Measurements from ENCODE around the gene GGTA1. TPM values are rescaled to one million over a fixed set of nuclear protein-coding genes. Genes with fewer than 3 reads are reported as not detected.

GGTA1 gene
- total RNA-seq (10 to 100 TPM; 12.5 to 44.9 (median 36.7) TPM), polyA plus RNA-seq (10 to 100 TPM; 11.2 to 14.6 (median 13.1) TPM)
- long read RNA-seq, donor 1, transcript GGTA1P-203 (6 exons, 1,487 nt), result major isoform, 24 of 24 reads
- long read RNA-seq, donor 1, partial matches to known transcripts, result 0 of 24 reads
- long read RNA-seq, donor 1, other reads (novel, unspliced or antisense), result 0 of 24 reads
- long read RNA-seq, donor 2, transcript GGTA1P-203 (6 exons, 1,487 nt), result major isoform, 11 of 12 reads
- long read RNA-seq, donor 2, partial matches to known transcripts, result 0 of 12 reads
- long read RNA-seq, donor 2, other reads (novel, unspliced or antisense), result 0 of 12 reads

- Histone ChIP-seq H3K9me3 (peaks cover 0 to 8% (median 2%) of the 10 kb centered on the region in 8 donors), H3K4me3 (peak within 1 kb of the TSS; percentile 40 to 72 (median 50)), H3K4me1 (peaks cover 21 to 48% (median 33%) of the 10 kb centered on the region in 6 donors), H3K36me3 (no peaks in the 10 kb centered on the region), H3K27ac (peak within 1 kb of the TSS; percentile 63 to 88 (median 84)), H3K27me3 (replicated peaks in 1 of 7) (peaks cover 0 to 70% (median 23%) of the 10 kb centered on the region in 7 donors)
- 1 to 6% (median 1%) methylated on average over 38 to 72 of the region's 72 CpGs for WGBS, 5 donors
- TF ChIP-seq POLR2AphosphoS5 (IDR thresholded peaks at IDR 0.05) (peak; percentile 24 to 71 (median 69)), POLR2A (IDR thresholded peaks at IDR 0.05) (no peak), CTCF (IDR thresholded peaks at IDR 0.05 in 8 of 11, conservative IDR thresholded peaks at IDR 0.05 in 3 of 11) (no peak)
- peak; percentile 90 for DNase-seq
- intact Hi-C loops (cut with DNase I; ENCODE audit: low total_unique reads), result loop anchor here (5.0 kb wide), 1 partner anchor 37 kb away; no protein-coding TSS in a partner anchor
Observed at GRCh38 chr9:121499427-121500164, at the start of gene GGTA1. Gene GGTA1, minus strand, starts transcription at chr9:121499844. Its CDS starts 31,922 bp downstream, at chr9:121467922.

GRCh38 chr9:121548666-121549065 lies 49.0 kb upstream of the GGTA1 start:
- H3K27ac ChIP-seq, result no peak overlapping the region
- peaks cover 12 to 36% (median 23%) of the 10 kb centered on the region in 6 donors for H3K4me1 ChIP-seq
- H3K9me3 ChIP-seq, result no peaks in the 10 kb centered on the region
- no peak for TF ChIP-seq POLR2AphosphoS5 (IDR thresholded peaks at IDR 0.05)
- TF ChIP-seq CTCF (IDR thresholded peaks at IDR 0.05 in 8 of 11, conservative IDR thresholded peaks at IDR 0.05 in 3 of 11), result no peak
- no peak for TF ChIP-seq POLR2A (IDR thresholded peaks at IDR 0.05)
- no peak overlapping the region for H3K4me3 ChIP-seq
- no peaks in the 10 kb centered on the region for H3K36me3 ChIP-seq
- DNase-seq, result no peak
- H3K27me3 ChIP-seq (replicated peaks in 1 of 7), result peaks cover 0 to 67% (median 0%) of the 10 kb centered on the region in 7 donors
- intact Hi-C loops (cut with DNase I; ENCODE audit: low total_unique reads), result loop anchor here (5.0 to 10.0 kb wide), 2 partner anchors 136 to 444 kb away; no protein-coding TSS in a partner anchor
- 73 to 90% (median 84%) methylated on average over 2 of the region's 2 CpGs for WGBS, 5 donors

GRCh38 chr9:121545875-121546423 lies 46.3 kb upstream of the GGTA1 start:
- Histone ChIP-seq H3K27ac (peak overlapping the region in 1 of 8 donors; percentile 41), H3K4me3 (peak overlapping the region in 1 of 8 donors; percentile 24), H3K9me3 (no peaks in the 10 kb centered on the region), H3K36me3 (no peaks in the 10 kb centered on the region), H3K27me3 (replicated peaks in 1 of 7) (peaks cover 0 to 58% (median 0%) of the 10 kb centered on the region in 7 donors), H3K4me1 (peaks cover 12 to 25% (median 20%) of the 10 kb centered on the region in 6 donors)
- intact Hi-C loops (cut with DNase I; ENCODE audit: low total_unique reads), result loop anchor here (5.0 to 10.0 kb wide), 2 partner anchors 139 to 446 kb away; no protein-coding TSS in a partner anchor
- TF ChIP-seq CTCF (IDR thresholded peaks at IDR 0.05 in 8 of 11, conservative IDR thresholded peaks at IDR 0.05 in 3 of 11) (peak; percentile 76 to 96 (median 92)), POLR2A (IDR thresholded peaks at IDR 0.05) (no peak), POLR2AphosphoS5 (IDR thresholded peaks at IDR 0.05) (peak; percentile 60 to 80 (median 74))
- DNase-seq, result peak; percentile 95
- WGBS, 5 donors, result 2 to 9% (median 6%) methylated on average over 12 to 27 of the region's 27 CpGs
